ENCODE results near the gene ARAP1.

- no peak for TF ChIP-seq POLR2A (IDR thresholded peaks at IDR 0.05; ENCODE audit: low read depth, low read length)
- TF ChIP-seq TAF1 (IDR thresholded peaks at IDR 0.05; ENCODE audit: borderline replicate concordance, low read depth, low read length): no peak
Observed at GRCh38 chr11:72668629-72669347, 83.4 kb downstream of the ARAP1 start.

All from GM12892 (cell line).